CMK (cell line): ENCODE results near the gene HMGN5.

Experiments
- DNase-seq: peaks from one replicate; pipeline ENCODE4 v3.0.0-alpha.2; 2010; ENCODE audit warnings: low read depth

HMGN5 gene

DNA sequence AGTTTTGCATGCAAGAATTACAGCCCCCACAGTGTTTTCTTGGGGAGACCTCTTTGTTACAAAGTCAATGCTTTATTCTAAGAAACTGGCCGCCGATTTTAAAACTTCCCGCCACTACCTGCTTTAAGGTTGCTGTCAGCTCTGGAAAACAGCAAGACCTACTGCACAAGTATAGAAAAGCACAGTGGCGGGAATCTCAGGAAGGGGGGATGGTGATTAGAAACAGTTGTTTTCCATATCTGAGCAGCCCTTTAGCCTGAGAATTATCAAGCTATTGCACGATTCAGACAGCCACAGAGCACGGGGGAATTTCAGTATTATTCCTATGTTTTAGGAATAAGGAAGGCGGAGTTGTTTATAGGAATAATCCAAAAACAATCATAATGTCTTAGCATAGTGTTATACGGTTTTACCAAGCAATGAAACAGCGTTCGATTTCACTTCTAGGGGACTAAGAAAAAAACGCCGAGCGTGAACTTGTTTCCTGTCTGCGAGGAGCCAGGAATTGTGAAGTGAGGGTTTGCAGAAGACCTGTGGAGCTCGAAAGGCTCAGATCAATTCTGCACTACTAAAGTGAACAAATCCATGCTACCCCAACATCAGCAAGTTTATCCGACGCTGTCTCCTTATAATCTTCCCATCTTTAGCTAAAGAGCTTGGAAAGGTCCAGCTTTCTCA lies 81.3 kb downstream of the HMGN5 start:
- DNase-seq = no peak

DNA sequence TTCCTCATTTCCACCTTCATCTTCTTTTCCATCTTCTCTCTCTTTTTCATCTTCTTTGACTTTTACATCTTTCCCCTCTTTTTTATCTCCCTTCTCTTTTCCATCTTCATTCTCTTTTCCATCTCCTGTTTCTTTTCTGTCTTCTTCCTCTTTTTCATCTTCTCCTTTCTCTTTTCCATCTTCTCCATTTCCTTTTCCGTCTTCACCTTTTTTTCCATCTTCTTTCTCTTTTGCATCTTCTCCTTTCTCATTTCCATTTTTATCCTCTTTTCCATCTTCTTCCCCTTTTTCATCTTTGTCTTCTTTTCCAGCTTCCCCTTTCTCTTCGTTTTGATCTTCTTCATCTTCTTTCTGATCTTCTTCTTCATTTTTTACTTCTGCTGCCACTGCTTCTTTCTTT lies 87.0 kb downstream of the HMGN5 start:
- DNase-seq = no peak

DNA sequence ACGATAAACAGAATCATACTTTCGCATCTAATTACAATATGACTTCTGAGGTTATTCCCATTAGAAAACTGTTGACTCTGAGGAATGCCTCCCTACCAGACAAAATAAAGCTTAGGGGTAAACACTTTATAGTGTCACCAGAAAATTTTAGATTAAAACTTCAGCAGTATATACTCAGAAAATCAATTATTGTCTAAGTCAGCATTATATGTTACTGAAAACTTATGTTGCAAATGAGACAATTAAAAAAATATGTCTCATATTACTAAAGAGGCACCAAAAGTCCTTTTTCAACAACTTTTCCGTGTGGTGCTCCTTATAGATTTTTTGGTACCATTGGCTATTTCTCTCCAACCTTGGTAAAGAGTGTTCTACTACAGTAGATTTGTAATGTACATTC lies 91.4 kb downstream of the HMGN5 start:
- no peak for DNase-seq

DNA sequence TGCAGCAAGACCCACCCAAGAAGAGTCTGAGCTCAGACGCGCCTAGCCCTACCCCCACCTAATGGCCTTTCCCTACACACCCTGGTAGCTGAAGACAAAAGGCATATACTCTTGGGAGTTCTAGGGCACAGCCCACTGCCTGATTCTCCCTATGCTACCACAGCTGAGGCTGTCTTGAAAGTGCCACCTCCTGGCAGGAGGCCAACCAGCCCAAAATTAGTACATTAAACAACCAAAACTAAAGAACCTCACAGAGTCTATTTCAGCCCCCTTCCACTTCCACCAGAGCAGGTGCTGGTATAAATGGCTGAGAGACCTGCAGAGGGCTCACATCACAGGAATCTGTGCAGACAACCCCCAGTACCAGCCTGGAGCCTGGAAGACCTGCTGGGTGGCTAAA lies 119.1 kb downstream of the HMGN5 start:
- no peak for DNase-seq
